ENCODE results near the gene EDDM3A.

GRCh38 chr14:20733684-20734429 is 11.8 kb upstream of the EDDM3A start:
- no peak for TF ChIP-seq CTCF (conservative IDR thresholded peaks at IDR 0.05; ENCODE audit: low read length)
- no peak for TF ChIP-seq EZH2phosphoT487 (IDR thresholded peaks at IDR 0.05; ENCODE audit: borderline replicate concordance, low read depth, low read length)

All from OCI-LY7 (cell line).